AML-193 (cell line): ENCODE results near the gene CWC27.
"Not testable (repeated sequence)": the region's sequence is repeated elsewhere in the genome, so short reads cannot be mapped to it uniquely, and the experiment has no call there.

Experiments used
- DNase-seq, 2 experiments: peaks; one replicate each; lab custom pipeline; 2025; lab: John Stamatoyannopoulos, UW

Gene CWC27

DNA sequence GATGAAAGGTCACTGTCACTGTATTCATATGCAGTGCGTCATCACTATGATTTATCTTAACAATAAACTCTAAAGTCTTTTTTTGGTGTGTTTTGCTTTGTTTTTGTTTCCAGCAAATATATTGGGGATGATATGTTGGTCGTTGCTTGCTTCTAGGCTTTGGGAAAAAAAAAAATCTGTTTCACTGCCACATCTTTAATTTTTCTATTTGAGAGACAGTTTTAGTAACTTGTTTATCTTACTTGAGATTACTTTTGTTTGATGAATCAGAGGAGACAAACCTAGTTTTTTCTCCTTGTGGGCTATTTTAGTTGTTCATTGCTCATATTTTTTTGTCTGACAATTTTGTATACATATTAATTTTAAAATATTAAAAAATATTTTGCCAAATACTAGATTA lies 19.4 kb downstream of the CWC27 start:
- no peak for DNase-seq

DNA sequence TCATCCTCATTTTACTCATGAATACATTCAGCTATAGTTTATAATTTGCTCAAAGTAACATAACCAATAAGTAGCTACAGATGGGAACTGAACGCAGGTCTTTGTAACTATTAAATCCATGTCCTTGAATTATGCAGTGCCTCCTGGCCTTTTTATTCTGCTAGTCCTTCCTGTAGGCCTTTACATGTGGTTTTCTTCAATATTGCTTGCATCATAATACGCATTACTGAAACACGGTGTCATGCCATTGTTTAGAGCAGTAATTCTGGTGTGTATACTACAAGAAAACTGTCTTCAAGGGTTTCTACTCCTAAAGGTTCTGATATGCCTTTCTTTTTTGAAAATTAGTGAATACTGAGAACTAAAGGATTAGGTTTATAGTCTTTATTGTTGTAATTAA lies 20.7 kb downstream of the CWC27 start:
- no peak for DNase-seq

DNA sequence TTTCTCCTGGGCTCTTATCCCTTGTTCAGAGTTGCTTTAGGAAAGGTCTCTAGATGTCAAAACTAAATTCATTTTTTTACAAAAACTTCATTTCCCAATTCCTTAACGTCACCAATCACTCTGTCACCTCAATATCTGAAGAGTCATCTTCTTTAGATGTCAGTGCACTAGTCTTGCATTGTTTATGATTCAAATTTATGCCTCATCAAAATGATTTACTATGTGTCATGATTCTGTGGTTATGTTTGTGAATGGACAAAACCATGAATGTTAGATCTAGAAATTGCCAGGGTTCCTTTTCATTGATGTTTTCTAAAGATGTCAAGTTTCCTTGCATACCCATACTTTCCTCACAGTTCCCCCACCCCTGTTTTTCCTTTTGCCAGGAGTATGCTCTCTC lies 21.5 kb downstream of the CWC27 start:
- DNase-seq: no peak

DNA sequence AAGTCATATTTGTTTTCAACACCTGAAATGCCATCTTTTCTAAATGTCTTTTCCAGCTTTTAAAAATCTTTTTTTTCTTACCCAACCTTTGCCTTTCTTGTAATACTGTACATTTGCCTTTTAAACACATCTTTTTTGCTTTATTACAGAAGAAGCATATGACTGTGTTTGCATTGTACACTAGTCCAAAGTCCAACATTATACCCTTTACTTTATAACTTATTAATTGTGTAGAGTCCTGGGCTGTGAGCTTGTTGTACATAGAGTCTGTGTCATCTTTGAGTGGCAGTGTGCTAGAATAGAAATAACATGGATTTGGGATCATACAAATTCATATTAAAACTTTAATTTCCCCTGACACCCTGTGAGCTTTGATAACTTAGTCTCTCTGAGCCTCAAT lies 23.7 kb downstream of the CWC27 start:
- no peak for DNase-seq

DNA sequence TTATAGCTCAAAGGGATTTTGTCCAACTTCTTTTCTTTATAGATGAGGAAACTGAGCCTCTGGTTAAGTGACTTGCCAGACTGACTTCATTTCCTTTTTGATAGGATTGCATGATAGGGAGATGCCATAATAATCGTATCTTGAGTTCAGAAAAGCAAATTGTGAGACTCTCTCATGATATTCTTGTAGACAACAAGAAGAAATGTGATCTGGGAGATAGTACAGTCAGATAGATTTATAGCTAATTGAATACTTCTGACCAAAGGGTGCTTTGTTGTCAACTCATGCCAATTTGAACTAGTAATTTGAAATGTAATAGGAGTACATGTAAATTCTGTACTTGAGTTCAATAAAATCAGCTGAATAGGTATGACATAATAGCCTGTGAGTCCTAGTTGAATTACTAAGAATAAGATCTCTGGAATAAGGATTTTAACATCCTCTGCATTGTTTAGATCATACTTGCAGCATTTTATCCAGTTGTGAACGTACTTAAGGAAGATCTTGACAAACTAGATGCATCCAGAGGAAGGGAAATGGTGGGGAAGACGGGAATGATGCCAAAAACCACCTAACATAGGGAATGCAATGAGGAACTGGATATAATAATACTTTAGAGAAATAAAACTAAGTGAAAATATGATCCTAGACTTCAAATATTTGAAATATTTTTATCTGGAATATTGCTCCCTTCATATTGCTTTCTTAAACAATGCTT lies 25.5 kb downstream of the CWC27 start:
- DNase-seq: no peak

DNA sequence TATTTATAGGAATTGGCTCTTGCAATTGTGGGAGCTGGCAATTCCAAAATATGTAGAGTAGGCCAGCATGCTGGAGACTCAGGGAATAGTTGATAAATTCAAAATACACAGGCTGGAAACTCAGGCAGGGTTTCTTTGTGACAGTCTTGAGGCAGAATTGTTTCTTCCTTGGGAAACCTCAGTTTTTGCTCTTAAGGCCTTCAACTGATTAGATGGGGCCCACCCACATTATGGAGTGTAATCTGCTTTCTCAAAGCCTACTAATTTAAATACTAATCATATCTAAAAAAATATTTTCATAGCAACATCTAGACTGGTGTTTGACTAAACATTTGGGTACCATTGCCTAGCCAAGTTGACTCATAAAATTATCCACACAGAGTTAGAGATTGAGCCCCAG lies 27.6 kb downstream of the CWC27 start:
- no peak for DNase-seq

DNA sequence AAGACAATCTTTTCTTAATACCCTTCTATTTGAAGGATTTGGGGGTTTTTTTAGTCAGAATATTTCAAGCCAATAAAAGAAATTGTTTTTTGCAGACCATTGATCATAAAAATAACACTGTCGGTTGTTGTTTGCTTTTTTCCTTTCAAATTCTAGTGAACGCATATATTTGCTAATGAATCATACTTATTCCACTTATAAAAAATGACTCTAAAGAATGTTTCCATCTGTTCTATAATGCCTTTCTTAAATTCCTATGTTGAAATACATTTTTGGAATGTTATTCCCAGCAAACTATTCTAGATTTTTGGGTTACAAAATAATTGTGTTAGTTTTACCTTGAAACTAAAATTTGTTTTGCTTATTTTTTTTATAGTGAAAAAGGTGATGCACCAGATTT lies 32.2 kb downstream of the CWC27 start:
- no peak for DNase-seq

DNA sequence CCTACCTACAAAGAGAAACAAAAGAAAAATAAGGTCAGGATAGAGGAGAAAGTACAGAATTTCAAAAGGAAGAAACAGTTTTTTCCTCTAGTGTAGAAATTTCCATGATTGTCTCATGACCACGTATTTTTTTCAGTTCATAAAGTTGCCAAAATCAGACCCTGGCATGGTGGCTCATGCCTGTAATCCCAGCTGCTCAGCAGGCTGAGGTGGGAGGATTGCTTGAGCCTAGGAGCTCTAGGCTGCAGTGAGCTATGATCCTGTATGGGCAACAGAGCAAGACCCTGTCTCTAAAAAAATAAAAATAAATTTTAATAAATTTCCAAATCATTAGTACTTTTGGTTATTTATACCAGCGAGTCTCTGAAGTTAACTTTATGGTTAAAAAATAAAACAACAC lies 37.8 kb downstream of the CWC27 start:
- no peak for DNase-seq

DNA sequence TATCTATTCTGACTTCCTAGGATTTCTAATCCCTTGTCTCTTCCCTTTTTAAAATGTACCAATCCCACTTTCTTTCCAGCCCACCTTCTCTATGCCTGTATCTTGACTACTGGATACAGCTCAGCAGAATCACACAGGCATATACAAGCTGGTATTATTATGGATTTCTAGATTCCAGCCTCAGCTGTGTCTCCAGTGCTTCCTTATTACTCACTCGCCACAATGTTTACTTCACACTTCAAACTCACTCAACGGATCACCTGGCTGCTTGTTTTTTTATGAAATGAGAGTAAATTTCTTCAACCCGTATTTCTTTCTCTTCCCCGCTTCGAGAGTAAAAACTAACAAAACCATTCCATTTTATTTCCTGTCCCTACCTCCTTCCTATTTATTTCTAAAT lies 38.8 kb downstream of the CWC27 start:
- no peak for DNase-seq

DNA sequence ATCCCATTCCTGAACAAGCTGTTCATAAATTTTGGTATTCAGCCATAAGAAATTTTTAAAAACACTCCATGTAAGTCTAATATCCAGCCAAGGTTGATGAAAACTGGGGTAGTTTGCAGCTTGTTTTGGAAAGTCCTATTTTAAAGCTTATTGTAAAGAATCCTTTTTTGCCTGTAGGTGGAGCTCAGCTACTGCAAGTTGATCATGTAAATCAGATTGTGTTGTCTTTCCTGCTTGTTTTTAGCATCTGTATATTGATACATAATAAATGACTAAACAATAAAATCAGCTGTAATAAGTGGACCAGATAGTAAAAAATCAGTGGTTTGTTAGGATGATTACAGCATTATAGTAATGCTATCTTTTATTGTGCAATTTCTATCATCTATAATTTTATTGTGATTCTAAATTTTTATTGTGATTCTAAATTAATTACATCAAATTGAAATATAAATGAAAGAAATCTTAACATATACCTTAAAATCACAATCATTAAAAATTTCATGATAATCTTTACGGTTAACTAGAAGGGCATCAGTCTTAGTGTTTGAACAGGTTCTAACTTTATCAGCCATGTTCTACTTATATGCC lies 42.4 kb downstream of the CWC27 start:
- DNase-seq: peak; percentile 49 to 56

DNA sequence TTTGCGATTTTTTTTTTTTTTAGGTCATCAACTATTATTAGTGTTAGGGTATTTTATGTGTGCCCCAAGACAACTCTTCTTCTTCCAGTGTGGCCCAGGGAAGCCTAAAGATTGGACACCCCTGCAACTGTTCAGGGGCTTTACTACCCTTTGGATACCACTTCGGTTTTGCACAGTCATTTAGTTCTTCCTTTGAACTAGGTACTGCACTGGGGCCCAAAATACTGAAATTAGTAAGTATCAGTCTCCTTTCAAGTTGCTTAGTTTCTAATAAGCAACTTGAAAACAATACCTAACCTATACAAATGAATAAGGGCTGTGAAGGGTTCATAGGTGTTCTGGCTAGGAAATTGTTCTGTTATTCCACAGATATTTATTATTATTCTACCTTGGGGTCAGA lies 45.3 kb downstream of the CWC27 start:
- DNase-seq: no peak

DNA sequence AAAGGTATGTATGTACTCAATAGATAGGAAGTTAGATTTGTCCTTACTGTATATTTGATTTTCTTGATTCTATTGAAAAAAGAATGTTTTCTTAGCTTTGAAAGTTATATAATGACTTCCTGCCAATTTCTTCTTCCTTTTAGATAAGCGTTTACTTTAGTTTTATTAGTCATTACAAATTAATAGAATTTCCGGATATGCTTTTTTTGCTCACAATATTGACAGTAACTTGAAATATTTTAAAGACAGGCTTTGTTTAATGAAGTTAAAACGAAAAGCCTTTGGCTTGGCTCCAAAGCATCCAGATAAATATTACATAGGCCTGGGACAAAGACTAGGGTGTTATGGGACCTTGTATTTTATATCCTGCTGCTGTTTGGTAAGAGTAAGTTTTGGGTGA lies 49.5 kb downstream of the CWC27 start:
- DNase-seq: no peak

DNA sequence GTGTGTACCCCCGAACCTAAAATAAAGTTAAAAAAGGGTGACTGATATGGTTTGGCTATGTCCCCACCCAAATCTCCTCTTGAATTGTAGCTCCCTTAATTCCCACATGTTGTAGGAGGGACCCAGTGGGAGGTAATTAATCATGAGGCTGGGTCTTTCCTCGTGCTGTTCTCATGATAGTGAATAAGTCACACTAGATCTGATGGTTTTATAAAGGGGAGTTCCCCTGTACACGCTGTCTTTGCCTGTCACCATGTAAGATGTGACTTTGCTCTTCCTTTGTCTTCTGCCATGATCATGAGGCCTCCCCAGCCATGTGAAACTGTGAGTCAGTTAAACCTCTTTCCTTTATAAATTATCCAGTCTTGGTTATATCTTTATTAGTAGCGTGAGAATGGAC lies 50.6 kb downstream of the CWC27 start:
- not testable (repeated sequence) for DNase-seq

DNA sequence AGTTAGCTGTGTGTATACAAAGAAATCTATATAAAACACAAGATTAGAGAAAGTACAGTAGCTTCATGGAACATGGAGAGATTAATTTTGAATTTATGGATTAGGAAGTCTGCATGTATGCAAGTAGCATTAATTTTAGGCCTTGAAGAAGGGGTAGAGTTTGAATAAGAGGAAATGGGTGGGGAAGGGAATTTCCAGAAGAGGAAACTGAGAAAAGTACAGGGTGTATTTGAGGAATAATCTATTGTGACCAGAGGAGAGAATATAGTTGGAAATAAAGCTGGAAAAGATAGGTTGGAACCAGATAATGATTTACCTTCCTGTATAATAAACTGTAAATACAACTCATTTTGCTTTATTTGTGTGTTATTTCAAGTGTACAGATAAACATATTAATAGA lies 53.6 kb downstream of the CWC27 start:
- no peak for DNase-seq

DNA sequence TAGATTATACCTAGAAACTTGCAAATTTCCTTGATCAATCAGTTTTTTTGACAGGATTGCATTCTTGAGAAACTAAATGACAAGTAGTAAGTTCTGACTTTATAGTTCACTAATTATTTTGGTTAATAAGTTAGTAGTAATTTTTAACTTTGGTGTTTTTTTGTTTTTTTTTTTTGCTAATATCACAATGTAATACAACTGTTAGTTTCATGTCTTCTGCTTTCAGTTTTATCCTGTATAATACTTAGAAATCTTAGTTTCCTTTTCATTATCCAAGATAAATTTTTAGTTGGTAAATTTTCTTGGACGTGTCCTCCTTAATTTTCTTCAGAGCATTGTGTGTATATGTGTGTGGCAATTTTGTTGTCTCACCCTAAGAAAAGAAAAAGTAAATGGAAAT lies 57.8 kb downstream of the CWC27 start:
- DNase-seq: no peak

DNA sequence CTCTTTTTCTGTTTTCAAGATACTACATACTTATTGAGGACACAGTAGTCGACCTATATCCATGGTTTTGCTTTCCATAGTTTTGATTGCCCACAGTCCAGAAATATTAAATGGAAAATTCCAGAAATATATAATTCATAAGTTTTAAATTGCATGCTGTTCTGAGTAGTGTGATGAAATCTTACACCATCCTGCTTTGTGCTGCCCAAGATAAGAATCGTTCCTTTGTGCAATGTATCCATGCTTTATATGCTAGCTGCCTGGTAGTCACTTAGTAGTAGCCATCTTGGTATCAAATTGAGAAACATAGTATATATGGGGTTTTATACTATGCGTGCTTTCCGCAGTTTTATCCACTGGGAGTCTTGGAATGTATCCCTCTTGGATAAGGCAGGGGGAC lies 59.0 kb downstream of the CWC27 start:
- no peak for DNase-seq

DNA sequence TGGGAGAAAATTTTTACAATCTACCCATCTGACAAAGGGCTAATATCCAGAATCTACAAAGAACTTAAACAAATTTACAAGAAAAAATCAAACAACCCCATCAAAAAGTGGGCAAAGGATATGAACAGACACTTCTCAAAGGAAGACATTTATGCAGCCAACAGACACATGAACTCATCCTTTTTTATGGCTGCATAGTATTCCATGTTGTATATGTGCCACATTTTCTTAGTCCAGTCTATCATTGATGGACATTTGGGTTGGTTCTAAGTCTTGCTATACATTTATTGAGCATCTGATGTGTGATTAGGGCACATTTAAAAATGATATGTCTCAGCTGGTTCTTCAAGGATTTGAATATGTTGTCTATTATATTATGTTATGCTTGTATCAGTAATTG lies 61.9 kb downstream of the CWC27 start:
- not testable (repeated sequence) for DNase-seq

DNA sequence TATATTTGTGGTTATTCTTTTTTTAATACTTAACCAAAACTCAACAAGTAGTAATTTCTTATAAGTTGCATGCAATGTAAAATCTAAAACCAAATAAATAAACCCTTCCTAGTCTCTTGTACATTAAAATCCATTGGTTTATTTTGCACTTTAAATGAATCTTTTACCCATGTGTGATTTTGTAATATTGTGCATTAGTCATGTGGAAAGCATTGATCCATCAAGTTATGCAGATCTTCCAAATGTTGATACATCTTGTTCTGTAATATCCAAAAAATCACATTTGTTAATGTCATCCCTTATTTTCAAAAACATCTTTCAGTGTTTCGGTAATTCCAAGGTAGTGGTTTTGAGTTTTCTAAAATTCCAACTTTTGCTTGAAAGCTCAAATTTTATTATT lies 63.3 kb downstream of the CWC27 start:
- no peak for DNase-seq

DNA sequence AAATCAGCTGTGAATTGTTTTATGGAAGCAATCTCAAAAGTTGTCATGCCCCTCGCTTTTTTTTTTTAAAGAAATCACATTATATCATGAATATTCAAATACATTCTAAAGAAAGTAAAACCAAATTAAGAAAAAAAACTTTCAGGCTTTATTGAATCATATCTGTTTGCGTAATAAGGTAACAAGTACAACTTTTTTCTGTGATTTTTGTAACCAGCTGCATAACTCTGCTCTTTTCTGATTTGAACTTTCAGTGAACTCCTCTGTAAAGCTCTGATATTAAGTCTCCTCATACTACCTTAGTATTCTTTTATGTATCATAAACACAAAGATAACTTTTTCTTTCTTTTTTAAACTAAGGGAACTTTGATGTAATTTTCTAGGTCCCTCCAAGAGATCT lies 65.3 kb downstream of the CWC27 start:
- DNase-seq: no peak

DNA sequence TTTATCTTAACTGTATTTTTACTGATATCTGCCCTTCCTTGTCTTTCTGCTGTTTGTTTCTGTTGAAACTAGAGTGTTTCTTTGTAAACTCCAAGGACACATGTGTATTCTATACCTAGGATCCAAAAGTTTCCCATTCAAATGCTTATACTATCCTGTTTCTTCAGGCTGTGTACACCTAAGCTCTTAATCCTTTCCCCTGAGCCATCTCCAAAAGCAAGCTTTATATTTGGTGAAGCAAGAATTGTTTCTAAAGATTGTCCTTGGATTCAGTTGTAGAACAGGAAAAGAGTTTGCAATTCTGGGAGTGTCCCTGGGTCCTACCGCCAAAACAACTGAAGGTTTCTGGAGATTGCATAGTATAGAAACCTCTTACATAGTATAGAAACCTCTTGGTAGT lies 65.9 kb downstream of the CWC27 start:
- no peak for DNase-seq

DNA sequence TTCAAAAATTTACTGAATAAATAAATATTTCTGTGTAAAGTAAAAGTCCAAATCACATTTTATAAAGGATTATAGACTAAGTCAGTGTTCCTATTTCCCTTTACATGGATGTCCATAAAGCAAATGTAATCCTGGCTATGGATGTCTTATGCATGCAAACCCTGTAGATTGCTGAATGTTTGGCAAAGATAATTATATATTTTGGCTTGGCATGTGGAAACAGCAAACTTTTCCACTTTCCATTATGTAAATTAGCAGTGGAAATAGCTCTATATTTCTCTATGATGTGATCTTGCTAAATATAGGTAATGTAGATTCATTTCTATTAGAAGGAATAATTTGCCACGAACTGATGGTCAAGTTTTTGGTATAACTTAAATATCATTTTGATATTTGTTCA lies 66.5 kb downstream of the CWC27 start:
- DNase-seq: no peak

DNA sequence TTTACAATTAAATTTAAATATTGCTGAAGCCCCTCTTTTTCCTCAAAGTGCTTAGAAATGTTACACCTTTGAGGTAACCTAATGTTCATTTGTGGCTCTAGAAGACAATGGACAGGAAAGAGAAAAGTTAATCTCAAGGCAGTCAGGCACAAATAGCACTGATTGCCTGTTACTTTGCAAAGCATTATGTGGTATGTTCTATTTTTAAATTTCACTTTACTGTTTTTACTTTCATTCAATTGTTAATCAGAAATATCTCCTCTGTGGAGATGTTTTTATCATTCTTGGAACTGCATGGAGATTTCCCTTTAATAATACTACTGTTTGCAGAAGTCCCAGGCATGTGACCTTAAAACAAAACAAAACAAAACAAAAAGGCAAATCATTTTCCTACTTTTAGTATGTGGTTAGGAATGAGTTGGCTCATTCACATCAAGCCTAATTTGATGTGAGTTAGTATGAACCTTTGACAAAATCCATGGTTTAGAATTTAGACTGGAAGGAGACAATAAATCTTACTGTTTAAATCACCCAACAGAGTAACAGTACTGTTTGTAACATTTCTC lies 67.5 kb downstream of the CWC27 start:
- no peak for DNase-seq

DNA sequence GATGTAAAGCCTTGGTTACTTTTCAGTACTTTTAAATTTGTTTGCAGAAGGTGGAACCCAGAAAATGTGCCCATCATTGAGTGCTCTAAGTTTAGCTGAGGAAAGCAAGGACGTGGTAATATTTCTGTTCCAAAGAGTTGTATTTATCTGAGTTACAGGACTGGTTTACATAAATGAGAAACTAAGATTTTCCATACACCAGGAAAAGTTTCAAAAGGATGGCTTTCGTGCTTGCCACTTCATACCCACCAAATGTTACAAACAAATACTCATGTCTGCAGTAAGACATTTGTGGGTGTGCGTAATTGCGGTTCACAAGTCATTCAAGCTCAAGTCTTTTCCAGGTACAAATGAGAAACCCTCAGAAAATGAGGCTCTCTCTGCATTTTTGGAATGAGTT lies 68.1 kb downstream of the CWC27 start:
- no peak for DNase-seq

DNA sequence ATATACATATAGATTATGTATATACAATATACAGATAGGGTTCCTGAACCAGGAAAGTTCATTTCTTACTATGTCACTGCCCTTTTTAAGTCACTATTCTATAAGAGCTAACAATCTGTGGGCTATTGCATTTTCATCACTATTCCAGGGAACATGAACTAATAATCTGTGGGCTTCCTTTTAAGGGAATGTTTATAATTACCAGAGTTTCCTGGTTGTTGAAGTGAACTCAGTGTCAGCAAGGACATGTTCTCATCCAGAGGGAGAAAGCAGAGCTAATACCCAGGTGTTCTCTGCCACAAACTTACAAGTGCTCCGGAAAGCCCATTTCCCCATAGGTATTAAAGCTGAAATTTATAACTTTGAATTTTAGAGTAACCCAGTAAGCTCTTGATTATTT lies 69.6 kb downstream of the CWC27 start:
- DNase-seq: no peak
